H1 (cell line): Measurements from ENCODE around the gene AP3D1. TPM values are rescaled to one million over a fixed set of nuclear protein-coding genes. Genes with fewer than 3 reads are reported as not detected.

ENCODE experiments used
- CTCF ChIA-PET: fragments of 300-600 bp; sonication (Branson Sonifier 250); formaldehyde crosslinking; loops from one replicate; lab custom pipeline; 2021; ENCODE audit not compliant: partially characterized antibody; lab: Charles Lee
- POLR2A ChIA-PET: fragments of 300-600 bp; sonication (Branson Sonifier 250); formaldehyde crosslinking; loops from one replicate; lab custom pipeline; 2021; ENCODE audit warnings: inconsistent platforms; ENCODE audit not compliant: partially characterized antibody; lab: Charles Lee
- DNase-seq, 2 experiments: peaks; one replicate each; pipeline versions ENCODE4 v3.0.0 to v3.0.0-alpha.2; 2010 to 2022; ENCODE audit warnings: low spot score in 2 of 2, low read depth in 1 of 2, mixed read lengths in 1 of 2
- FAIRE-seq: peaks from 2 replicates; lab custom pipeline; 2011; peaks lifted over from hg19 to GRCh38; lab: Jason Lieb, UNC
- H2AFZ ChIP-seq: 2 replicates; pipeline ENCODE4 v1.8.1; 2012; ENCODE audit warnings: low read length, inconsistent platforms
- H2AK5ac ChIP-seq: 2 replicates; pipeline ENCODE4 v1.6.1; 2013; ENCODE audit warnings: low read depth, low read length
- H2BK120ac ChIP-seq: replicated peaks from 2 replicates; pipeline ENCODE3; 2013; ENCODE audit warnings: low read depth, low read length, inconsistent platforms
- H2BK12ac ChIP-seq: 2 replicates; pipeline ENCODE4 v1.6.1; 2013; ENCODE audit warnings: low read depth, low read length
- H2BK15ac ChIP-seq: 2 replicates; pipeline ENCODE4 v1.6.1; 2013; ENCODE audit warnings: low read length
- H2BK20ac ChIP-seq: 2 replicates; pipeline ENCODE4 v1.6.1; 2013; ENCODE audit warnings: low read length
- H2BK5ac ChIP-seq: 2 replicates; pipeline ENCODE4 v1.6.1; 2013; ENCODE audit warnings: low read depth, low read length
- H3K14ac ChIP-seq: 2 replicates; pipeline ENCODE4 v1.6.1; 2013; ENCODE audit warnings: inconsistent platforms; ENCODE audit not compliant: insufficient read length
- H3K18ac ChIP-seq: 2 replicates; pipeline ENCODE4 v1.6.1; 2013; ENCODE audit warnings: low read length; ENCODE audit errors: extremely low read depth
- H3K23ac ChIP-seq: 2 replicates; pipeline ENCODE4 v1.6.1; 2013; ENCODE audit warnings: inconsistent platforms; ENCODE audit not compliant: insufficient read length
- H3K23me2 ChIP-seq: 2 replicates; pipeline ENCODE4 v1.6.1; 2013; ENCODE audit warnings: low read depth, low read length
- H3K27ac ChIP-seq: 2 replicates; pipeline ENCODE4 v1.6.1; 2011; ENCODE audit warnings: low read depth, low read length, inconsistent platforms
- H3K27me3 ChIP-seq, 4 experiments: replicated peaks in 1 of 4; 1 replicate in 1 of 4; 2 replicates in 3 of 4; pipeline versions ENCODE4 v1.6.1 to v1.8.1; 2011 to 2013; ENCODE audit warnings: low read length in 3 of 4, mild to moderate bottlenecking in 3 of 4, inconsistent platforms in 2 of 4, mixed read lengths in 2 of 4, moderate library complexity in 1 of 4; ENCODE audit not compliant: control insufficient read depth in 3 of 4, insufficient read depth in 3 of 4; ENCODE audit errors: extremely low read depth in 1 of 4
- H3K36me3 ChIP-seq, 4 experiments: 2 replicates each; pipeline versions ENCODE4 v1.6.1 to v1.8.1; 2011 to 2013; ENCODE audit warnings: mild to moderate bottlenecking in 4 of 4, low read length in 3 of 4, moderate library complexity in 2 of 4, control low read depth in 1 of 4, inconsistent platforms in 1 of 4; ENCODE audit not compliant: insufficient read depth in 4 of 4, control insufficient read depth in 2 of 4
- H3K4ac ChIP-seq: replicated peaks from 2 replicates; pipeline ENCODE3; 2013; ENCODE audit warnings: low read length, low read depth, mixed read lengths, inconsistent platforms; ENCODE audit not compliant: insufficient read length
- H3K4me1 ChIP-seq, 4 experiments: replicated peaks in 1 of 4; 1 replicate in 1 of 4; 2 replicates in 3 of 4; pipeline versions ENCODE4 v1.6.1 to v1.8.1; 2011 to 2013; ENCODE audit warnings: low read length in 3 of 4, inconsistent platforms in 2 of 4, mixed read lengths in 1 of 4; ENCODE audit not compliant: insufficient read depth in 4 of 4, control insufficient read depth in 3 of 4
- H3K4me2 ChIP-seq, 2 experiments: 2 replicates each; pipeline versions ENCODE4 v1.6.1 to v1.8.1; 2011 to 2013; ENCODE audit warnings: low read depth in 2 of 2, low read length in 2 of 2, control low read depth in 1 of 2, inconsistent platforms in 1 of 2, mild to moderate bottlenecking in 1 of 2; ENCODE audit not compliant: insufficient read depth in 1 of 2
- H3K4me3 ChIP-seq, 4 experiments: fragments of 200-600, 300-600 bp in 1 of 4; sonication (generic), shearing (Covaris generic), sonication (Bioruptor Twin) in 1 of 4; 2 replicates each; pipeline versions ENCODE4 v1.5.1 to v1.8.1; 2011 to 2016; ENCODE audit warnings: low read length in 4 of 4, low read depth in 3 of 4, control low read depth in 2 of 4, inconsistent platforms in 2 of 4, mild to moderate bottlenecking in 2 of 4, mixed read lengths in 1 of 4, moderate library complexity in 1 of 4; ENCODE audit not compliant: insufficient read depth in 2 of 4; ENCODE audit errors: extremely low read depth in 1 of 4
- H3K56ac ChIP-seq: replicated peaks from 2 replicates; pipeline ENCODE3; 2013; ENCODE audit warnings: low read depth, mild to moderate bottlenecking, mixed read lengths, low read length, inconsistent platforms; ENCODE audit not compliant: insufficient read length
- H3K79me1 ChIP-seq: 2 replicates; pipeline ENCODE4 v1.6.1; 2013; ENCODE audit warnings: low read depth, low read length, control low read depth
- H3K79me2 ChIP-seq, 2 experiments: 2 replicates each; pipeline versions ENCODE4 v1.6.1 to v1.8.1; 2012 to 2013; ENCODE audit warnings: low read length in 2 of 2, mild to moderate bottlenecking in 2 of 2, inconsistent platforms in 1 of 2; ENCODE audit not compliant: insufficient read depth in 2 of 2, control insufficient read depth in 1 of 2
- H3K9ac ChIP-seq, 4 experiments: replicated peaks in 1 of 4; 1 replicate in 1 of 4; 2 replicates in 3 of 4; pipeline versions ENCODE4 v1.6.1 to v1.8.1; 2011 to 2013; ENCODE audit warnings: low read depth in 3 of 4, low read length in 3 of 4, control low read depth in 2 of 4, mild to moderate bottlenecking in 2 of 4, moderate library complexity in 2 of 4, inconsistent platforms in 1 of 4; ENCODE audit errors: extremely low read depth in 1 of 4
- H3K9me3 ChIP-seq, 2 experiments: 2 replicates each; pipeline versions ENCODE4 v1.6.1 to v1.8.1; 2012 to 2013; ENCODE audit warnings: mild to moderate bottlenecking in 2 of 2, moderate library complexity in 2 of 2, control low read depth in 1 of 2, inconsistent platforms in 1 of 2, low read depth in 1 of 2, low read length in 1 of 2, mixed read lengths in 1 of 2; ENCODE audit not compliant: insufficient read depth in 2 of 2
- H4K20me1 ChIP-seq, 2 experiments: replicated peaks in 1 of 2; 2 replicates each; pipeline versions ENCODE3 to v1.8.1; 2011 to 2013; ENCODE audit warnings: inconsistent platforms in 2 of 2, low read length in 2 of 2, mild to moderate bottlenecking in 1 of 2; ENCODE audit not compliant: insufficient read depth in 2 of 2, control insufficient read depth in 1 of 2
- H4K5ac ChIP-seq: 2 replicates; pipeline ENCODE4 v1.6.1; 2013; ENCODE audit warnings: low read length, low read depth, mixed read lengths, inconsistent platforms; ENCODE audit not compliant: insufficient read length
- H4K8ac ChIP-seq: 2 replicates; pipeline ENCODE4 v1.8.0; 2013; ENCODE audit warnings: mild to moderate bottlenecking, moderate library complexity, low read length, inconsistent platforms; ENCODE audit not compliant: insufficient read depth; ENCODE audit errors: extremely low read depth
- H4K91ac ChIP-seq: replicated peaks from 2 replicates; pipeline ENCODE3; 2013; ENCODE audit warnings: low read length, mixed read lengths, inconsistent platforms; ENCODE audit not compliant: insufficient read length
- CTCF ChIP-seq, 3 experiments: IDR thresholded peaks; 1 replicate in 2 of 3; 2 replicates in 1 of 3; pipeline versions ENCODE4 v1.5.1 to v1.6.1; 2011; ENCODE audit warnings: low read length in 3 of 3, mild to moderate bottlenecking in 3 of 3, inconsistent platforms in 2 of 3, low read depth in 1 of 3, moderate library complexity in 1 of 3; ENCODE audit not compliant: insufficient read depth in 1 of 3; ENCODE audit errors: control extremely low read depth in 1 of 3
- EGR1 ChIP-seq: IDR thresholded peaks from 2 replicates; pipeline ENCODE4 v1.6.1; 2011; ENCODE audit warnings: low read depth, low read length, borderline replicate concordance
- FOSL1 ChIP-seq: IDR thresholded peaks from 2 replicates; pipeline ENCODE4 v1.6.1; 2011; ENCODE audit warnings: mild to moderate bottlenecking, low read depth, low read length, moderate library complexity; ENCODE audit not compliant: insufficient read depth
- GABPA ChIP-seq: IDR thresholded peaks from 2 replicates; pipeline ENCODE4 v1.6.1; 2011; ENCODE audit warnings: mild to moderate bottlenecking, low read length, moderate library complexity, borderline replicate concordance; ENCODE audit not compliant: insufficient read depth
- HDAC2 ChIP-seq, 2 experiments: fragments of 300-600 bp in 1 of 2; sonication (generic) in 1 of 2; IDR thresholded peaks; 2 replicates each; pipeline ENCODE4 v1.6.1; 2011 to 2012; ENCODE audit warnings: low read depth in 2 of 2, low read length in 2 of 2, mild to moderate bottlenecking in 2 of 2, moderate library complexity in 2 of 2, borderline replicate concordance in 1 of 2, inconsistent platforms in 1 of 2
- POLR2AphosphoS5 ChIP-seq: IDR thresholded peaks from 2 replicates; pipeline ENCODE4 v1.6.1; 2011; ENCODE audit warnings: low read depth, low read length
- SIN3A ChIP-seq, 2 experiments: IDR thresholded peaks in 1 of 2; conservative IDR thresholded peaks in 1 of 2; 2 replicates each; pipeline ENCODE4 v1.6.1; 2011 to 2012; ENCODE audit warnings: low read length in 2 of 2, improper control_type of control experiment in 1 of 2, low read depth in 1 of 2, mild to moderate bottlenecking in 1 of 2
- SRF ChIP-seq: IDR thresholded peaks from 2 replicates; pipeline ENCODE4 v1.6.1; 2011; ENCODE audit warnings: mild to moderate bottlenecking, low read depth, low read length, moderate library complexity
- WGBS, 2 experiments: shearing (Covaris generic) in 1 of 2; methylation state at CpG; one replicate each; pipeline versions ENCODE4 v1.1.6 to v1.1.7; 2013 to 2015; ENCODE audit warnings: low lambda C conversion rate in 2 of 2, mixed read lengths in 2 of 2, inconsistent platforms in 1 of 2, low coverage in 1 of 2, missing lambda C conversion rate in 1 of 2; ENCODE audit not compliant: insufficient replicate concordance in 2 of 2, insufficient coverage in 1 of 2, insufficient read length in 1 of 2; ENCODE audit errors: extremely low coverage in 1 of 2, missing lambda C conversion rate in 1 of 2; 5-methylcytosine and 5-hydroxymethylcytosine counted together
- polyA plus RNA-seq, 7 experiments: library from polyadenylated mRNA; depleted of rRNA in 3 of 7; stranded (reverse) in 5 of 7; unstranded in 2 of 7; fragments of >200 nt in 5 of 7; fragments of 200-250 nt in 2 of 7; gene quantifications; 1 replicate in 5 of 7; 2 replicates in 1 of 7; 4 replicates in 1 of 7; pipeline versions ENCODE4 v1.2.1 to v1.2.3, GENCODE V29; 2011 to 2013; ENCODE audit warnings: missing spikeins in 2 of 7, mixed read lengths in 2 of 7
- total RNA-seq: library from RNA; stranded (reverse); fragmentation: NEBNext Ultra II Directional; extraction: Animal tissue kit (Norgen Biotek cat#: 25700); gene quantifications from 2 replicates; pipeline ENCODE4 v1.2.1, GENCODE V29; 2021

Gene AP3D1
- total and polyA plus RNA-seq, 2 of the 8 experiments (the other 6 are each of a cell fraction or from before 2014, with no cell fraction given), result 161 to 174 TPM

GRCh38 chr19:2123682-2124387 lies 27.5 kb downstream of the AP3D1 start:
- Histone ChIP-seq H2AFZ (no peak overlapping the region), H4K8ac (no peak overlapping the region; the same call in 1 of the 2 replicates), H2BK12ac (no peak overlapping the region), H2BK5ac (0 out of 2 replicates have a peak overlapping the region, but pooled peaks have one; percentile 35), H2BK20ac (no peak overlapping the region), H3K14ac (no peak overlapping the region), H3K36me3 (peaks cover 36 to 59% (median 52%) of the 10 kb centered on the region in 4 experiments), H3K23ac (no peak overlapping the region), H3K4me1 (no peaks in the 10 kb centered on the region), H2BK120ac (no peak overlapping the region), H3K23me2 (no peaks in the 10 kb centered on the region), H4K5ac (no peak overlapping the region), H3K4me3 (no peak overlapping the region), H4K20me1 (peaks cover 10 to 35% of the 10 kb centered on the region in 2 experiments), H3K27me3 (no peaks in the 10 kb centered on the region), H2BK15ac (no peak overlapping the region), H3K4me2 (no peak overlapping the region), H4K91ac (no peak overlapping the region), H3K4ac (no peak overlapping the region), H3K79me1 (peaks cover 8% of the 10 kb centered on the region), H3K9ac (no peak overlapping the region), H3K9me3 (no peaks in the 10 kb centered on the region), H3K27ac (no peak overlapping the region), H3K56ac (no peak overlapping the region), H2AK5ac (no peak overlapping the region), H3K18ac (no peak overlapping the region), H3K79me2 (no peaks in the 10 kb centered on the region; a peak in 1 of 4 replicates)
- CTCF ChIA-PET, result interaction anchor here (1.0 to 2.3 kb wide), 5 partner anchors 10 to 27 kb away, joined by 3 to 8 read pairs (median 5); no protein-coding TSS in a partner anchor
- FAIRE-seq (no peak), DNase-seq (peak; percentile 25 to 86)
- POLR2A ChIA-PET, result interaction anchor here (0.8 to 1.7 kb wide), 9 partner anchors 10 to 130 kb away, joined by 3 to 6 read pairs (median 4); no protein-coding TSS in a partner anchor
- WGBS, 2 experiments, result 94% methylated on average over 25 of the region's 25 CpGs; no CpG with 5 or more reads in 1 of the 2 experiments
- TF ChIP-seq HDAC2 (IDR thresholded peaks at IDR 0.05; ENCODE audit: borderline replicate concordance in 1 of 2, low read depth in 2 of 2, low read length in 2 of 2), result 0 out of 4 replicates have a peak, but pooled peaks of 1 of the 2 experiments have one; percentile 35
- TF ChIP-seq EGR1, result peak; percentile 84
- TF ChIP-seq CTCF (IDR thresholded peaks at IDR 0.05; ENCODE audit: control extremely low read depth in 1 of 3, insufficient read depth in 1 of 3, low read depth in 1 of 3, low read length in 3 of 3), result peak in 1 of 3 experiments; percentile 31; a peak in 1 of 4 replicates
- no peak for TF ChIP-seq SRF
- TF ChIP-seq GABPA, result peak; percentile 63; the same call in 1 of the 2 replicates
- peak; percentile 37; the same call in 1 of the 2 replicates for TF ChIP-seq POLR2AphosphoS5
- peak; percentile 85 to 88; a peak in 2 of 4 replicates for TF ChIP-seq SIN3A (conservative IDR thresholded peaks at IDR 0.05 in 1 of 2, IDR thresholded peaks at IDR 0.05 in 1 of 2; ENCODE audit: low read depth in 1 of 2, low read length in 2 of 2)
- TF ChIP-seq FOSL1, result peak; percentile 41; the same call in 1 of the 2 replicates
